Stimulated activated naive CD8-positive, alpha-beta T cell treated with anti-CD3 and anti-CD28 coated beads, Interleukin-15, amount 100 ng/mL, for 72 hours (primary cell): ENCODE measurements around the gene SPRYD4.

Experiments
- ATAC-seq: fragments of 150-1000 bp; cut with Tn5 transposase; 2 replicates; pipeline ENCODE4 v1.10.0; 2021; ENCODE audit warnings: mild to moderate bottlenecking, moderate library complexity
- DNase-seq, 2 donors: peaks; one replicate each; pipeline ENCODE4 v3.0.0; 2021 to 2022
- H3K27ac Mint-ChIP-seq, 2 donors: one replicate each; pipeline ENCODE4 v1.8.0; 2022; ENCODE audit warnings: mild to moderate bottlenecking in 2 of 2, mixed read lengths in 2 of 2, moderate library complexity in 2 of 2
- H3K27me3 Mint-ChIP-seq: one replicate; pipeline ENCODE4 v1.8.0; 2022; ENCODE audit warnings: mixed read lengths
- H3K4me1 Mint-ChIP-seq: one replicate; pipeline ENCODE4 v1.8.0; 2022; ENCODE audit warnings: mild to moderate bottlenecking, mixed read lengths
- H3K4me3 Mint-ChIP-seq, 2 donors: one replicate each; pipeline ENCODE4 v1.8.0; 2022; ENCODE audit warnings: mild to moderate bottlenecking in 2 of 2, mixed read lengths in 2 of 2, moderate library complexity in 1 of 2
- H3K9me3 Mint-ChIP-seq, 2 donors: one replicate each; pipeline ENCODE4 v1.8.0; 2022; ENCODE audit warnings: mixed read lengths in 2 of 2

Gene SPRYD4

GRCh38 chr12:56461235-56462159 lies 6.9 kb upstream of the SPRYD4 start:
- no peak overlapping the region for H3K4me3 Mint-ChIP-seq
- H3K27me3 Mint-ChIP-seq: no peaks in the 10 kb centered on the region
- no peak for DNase-seq
- H3K9me3 Mint-ChIP-seq: no peaks in the 10 kb centered on the region
- no peak overlapping the region for H3K27ac Mint-ChIP-seq
- peaks cover 10% of the 10 kb centered on the region for H3K4me1 Mint-ChIP-seq
- ATAC-seq: no peak

DNA sequence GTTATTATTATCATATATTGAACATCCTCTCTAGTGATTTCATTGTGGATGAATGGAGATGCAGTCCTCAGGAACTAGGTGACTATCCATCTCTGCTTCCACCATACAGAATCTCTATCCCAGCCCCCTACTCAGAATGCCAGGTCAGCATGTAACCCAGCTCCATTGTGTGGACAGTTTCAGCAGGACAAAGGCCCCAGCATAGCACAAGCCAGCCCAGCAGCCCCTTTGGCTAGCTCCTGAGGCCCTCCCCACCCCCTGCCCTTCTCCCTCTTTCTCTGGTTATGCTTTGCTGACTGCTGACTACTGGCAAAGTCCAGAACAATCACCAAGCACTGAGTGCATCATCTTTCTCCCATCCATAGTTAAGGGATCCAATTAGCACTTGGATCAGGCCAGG lies 5.8 kb upstream of the SPRYD4 start:
- Mint-ChIP-seq H3K4me1 (peaks cover 10% of the 10 kb centered on the region), H3K27ac (no peak overlapping the region), H3K9me3 (no peaks in the 10 kb centered on the region), H3K4me3 (no peak overlapping the region), H3K27me3 (no peaks in the 10 kb centered on the region)
- DNase-seq (no peak), ATAC-seq (no peak)

- no peak for ATAC-seq
- DNase-seq: no peak
- peak overlapping the region; percentile 98 to 99 for H3K27ac Mint-ChIP-seq
- H3K9me3 Mint-ChIP-seq: no peaks in the 10 kb centered on the region
- H3K4me3 Mint-ChIP-seq: peak overlapping the region; percentile 90 to 95
- peaks cover 36% of the 10 kb centered on the region for H3K4me1 Mint-ChIP-seq
- H3K27me3 Mint-ChIP-seq: no peaks in the 10 kb centered on the region
Measured at GRCh38 chr12:56469007-56469930, 891 bp downstream of the SPRYD4 start.

- H3K27me3 Mint-ChIP-seq: no peaks in the 10 kb centered on the region
- ATAC-seq: no peak
- DNase-seq: no peak
- H3K9me3 Mint-ChIP-seq: no peaks in the 10 kb centered on the region
- H3K4me3 Mint-ChIP-seq: no peak overlapping the region
- no peak overlapping the region for H3K27ac Mint-ChIP-seq
- peaks cover 36% of the 10 kb centered on the region for H3K4me1 Mint-ChIP-seq
Measured at GRCh38 chr12:56474389-56474788, 6.0 kb downstream of the SPRYD4 start.

DNA sequence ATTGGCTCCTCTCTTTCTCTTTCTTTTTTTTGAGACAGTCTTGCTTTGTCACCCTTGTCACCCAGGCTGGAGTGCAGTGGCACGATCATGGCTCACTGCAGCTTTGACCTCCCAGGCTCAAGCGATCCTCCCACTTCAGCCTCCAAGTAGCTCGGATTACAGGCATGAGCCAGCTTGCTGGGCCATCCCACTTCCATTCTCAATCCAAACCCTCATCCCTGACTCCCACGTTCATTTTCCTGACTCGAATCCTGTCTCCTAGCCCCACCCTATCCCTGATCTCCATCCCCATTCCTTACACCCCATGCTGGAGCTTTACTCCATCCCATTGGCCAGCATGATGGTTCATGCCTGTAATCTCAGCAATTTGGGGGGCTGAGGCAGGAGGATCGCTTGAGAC lies 7.8 kb downstream of the SPRYD4 start:
- Mint-ChIP-seq H3K4me3 (no peak overlapping the region), H3K27ac (peak overlapping the region; percentile 30 to 43), H3K4me1 (peaks cover 32% of the 10 kb centered on the region), H3K9me3 (no peaks in the 10 kb centered on the region), H3K27me3 (no peaks in the 10 kb centered on the region)
- ATAC-seq (no peak), DNase-seq (no peak)

GRCh38 chr12:56476972-56477432 lies 8.6 kb downstream of the SPRYD4 start:
- ATAC-seq (no peak), DNase-seq (no peak)
- H3K4me3 Mint-ChIP-seq: no peak overlapping the region
- H3K27ac Mint-ChIP-seq: peak overlapping the region in 1 of 2 donors; percentile 86
- no peaks in the 10 kb centered on the region for H3K27me3 Mint-ChIP-seq
- H3K9me3 Mint-ChIP-seq: no peaks in the 10 kb centered on the region
- peaks cover 24% of the 10 kb centered on the region for H3K4me1 Mint-ChIP-seq

- H3K4me1 Mint-ChIP-seq: peaks cover 24% of the 10 kb centered on the region
Measured at GRCh38 chr12:56477521-56478225, 9.3 kb downstream of the SPRYD4 start.

GRCh38 chr12:56479625-56480024 lies 11.2 kb downstream of the SPRYD4 start:
- Mint-ChIP-seq H3K4me3 (no peak overlapping the region), H3K4me1 (peaks cover 24% of the 10 kb centered on the region), H3K27ac (no peak overlapping the region), H3K27me3 (no peaks in the 10 kb centered on the region), H3K9me3 (no peaks in the 10 kb centered on the region)
- no peak for ATAC-seq
- no peak for DNase-seq

More at GRCh38 chr12:56477521-56478225, 9.3 kb downstream of the SPRYD4 start:
- no peaks in the 10 kb centered on the region for H3K9me3 Mint-ChIP-seq
- H3K4me3 Mint-ChIP-seq: no peak overlapping the region
- ATAC-seq (peak; percentile 33), DNase-seq (no peak)
- H3K27me3 Mint-ChIP-seq: no peaks in the 10 kb centered on the region
- peak overlapping the region; percentile 83 to 86 for H3K27ac Mint-ChIP-seq

GRCh38 chr12:56484566-56484965 lies 16.2 kb downstream of the SPRYD4 start:
- Mint-ChIP-seq H3K4me1 (peaks cover 39% of the 10 kb centered on the region), H3K9me3 (peaks cover 6 to 7% of the 10 kb centered on the region in 2 donors), H3K27me3 (peaks cover 26% of the 10 kb centered on the region), H3K27ac (no peak overlapping the region), H3K4me3 (no peak overlapping the region)
- ATAC-seq (no peak), DNase-seq (no peak)

DNA sequence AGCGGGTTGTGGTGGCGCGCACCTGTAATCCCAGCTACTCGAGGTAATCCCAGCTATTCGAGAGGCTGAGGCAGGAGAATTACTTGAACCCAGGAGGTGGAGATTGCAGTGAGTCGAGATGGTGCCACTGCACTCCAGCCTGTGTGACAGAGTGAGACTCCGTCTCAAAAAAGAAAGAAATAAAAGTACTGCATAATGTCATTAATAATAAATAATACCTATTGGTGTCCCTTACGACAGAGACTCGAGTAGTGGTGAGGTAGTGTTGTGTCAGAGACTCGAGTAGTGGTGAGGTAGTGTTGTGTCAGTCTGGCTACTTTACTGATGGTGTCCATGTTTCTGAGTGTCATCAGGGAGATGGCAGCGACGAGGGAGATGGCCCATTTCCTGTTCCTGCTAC lies 18.3 kb downstream of the SPRYD4 start:
- Mint-ChIP-seq H3K4me1 (peaks cover 24% of the 10 kb centered on the region), H3K4me3 (peak overlapping the region in 1 of 2 donors; percentile 96), H3K27me3 (peaks cover 48% of the 10 kb centered on the region), H3K27ac (no peak overlapping the region), H3K9me3 (peaks cover 6 to 7% of the 10 kb centered on the region in 2 donors)
- no peak for DNase-seq
- no peak for ATAC-seq

DNA sequence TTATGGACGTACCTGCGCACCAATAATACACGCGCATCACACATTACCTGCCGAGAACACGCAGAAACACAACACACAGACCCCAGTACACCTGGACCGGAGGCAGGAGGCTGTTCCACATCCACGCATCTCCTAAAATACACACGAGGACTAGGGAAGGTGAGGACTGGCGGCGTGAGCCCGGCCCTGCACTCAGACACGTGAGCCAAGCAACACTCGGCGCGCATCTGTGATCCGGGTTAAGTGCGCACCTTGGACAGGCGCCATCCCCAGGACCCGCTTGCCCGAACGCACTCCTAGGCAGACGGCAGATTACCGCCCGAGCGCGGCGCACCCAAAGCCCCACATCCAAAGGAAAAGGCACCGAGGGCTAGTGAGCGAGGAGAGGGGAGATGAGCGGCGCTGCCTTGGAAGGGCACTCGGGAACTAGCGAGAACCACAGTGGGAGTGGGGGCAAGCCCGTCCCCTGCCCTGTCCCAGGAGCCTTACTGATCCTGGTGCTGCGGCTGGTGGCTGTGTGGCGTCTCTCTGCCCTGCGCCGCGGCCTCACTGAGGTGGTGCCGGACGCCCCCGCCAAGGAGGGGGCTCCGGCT lies 19.2 kb downstream of the SPRYD4 start:
- Mint-ChIP-seq H3K27ac (peak overlapping the region in 1 of 2 donors; percentile 67), H3K9me3 (peaks cover 6 to 7% of the 10 kb centered on the region in 2 donors), H3K27me3 (peaks cover 51% of the 10 kb centered on the region), H3K4me1 (peaks cover 24% of the 10 kb centered on the region), H3K4me3 (peak overlapping the region; percentile 87 to 96)
- ATAC-seq (peak; percentile 64), DNase-seq (peak; percentile 34 to 49)

DNA sequence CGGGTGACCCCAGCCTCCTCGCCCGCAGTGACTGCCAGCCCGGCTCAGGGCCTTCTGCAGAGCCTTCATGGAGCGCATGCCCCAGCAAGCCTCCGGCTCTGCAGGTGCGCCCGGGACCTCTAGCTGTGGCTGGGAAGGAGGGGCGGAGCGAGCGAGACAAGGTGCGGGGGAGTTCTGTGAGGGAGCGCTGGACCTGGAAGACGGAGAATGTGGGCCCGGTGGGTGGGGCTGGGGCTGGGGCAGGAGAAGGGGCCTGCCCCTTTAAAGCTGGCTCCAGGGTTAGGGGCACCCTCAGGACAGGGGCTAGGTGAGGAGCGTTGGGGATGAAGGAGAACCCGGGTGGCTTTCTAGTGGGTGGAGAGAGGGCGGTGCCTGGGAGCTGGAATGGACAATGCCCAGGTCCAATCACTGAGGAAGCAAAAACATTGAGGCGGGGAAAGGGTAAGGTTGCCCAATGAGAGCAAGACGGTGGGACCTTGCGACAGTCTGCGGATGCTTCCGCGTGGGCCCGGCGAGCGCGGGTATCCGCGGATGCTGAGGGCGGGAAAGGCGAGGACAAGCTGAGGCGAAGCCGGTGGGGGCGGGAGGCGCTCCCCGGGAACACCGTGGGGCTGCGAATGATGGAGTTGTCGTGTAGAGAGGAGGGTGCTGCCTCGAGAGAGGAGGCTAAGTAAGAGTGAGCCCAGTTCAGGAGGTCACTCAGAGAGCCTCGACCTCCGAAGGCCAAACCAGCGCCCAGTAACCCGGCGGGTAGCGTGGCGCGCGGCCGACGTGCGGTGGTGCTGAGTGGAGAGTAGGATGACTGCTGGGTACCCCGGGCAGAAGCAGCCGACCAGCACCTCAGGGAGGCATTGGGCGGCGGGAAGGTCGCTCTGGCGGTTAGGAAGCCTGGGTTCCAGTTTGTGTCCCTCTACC lies 19.9 kb downstream of the SPRYD4 start, which contains the start of gene GLS2:
GLS2 (minus strand) TSS at position 121 of the 915 bp plus-strand sequence; CDS start at position 78, 43 bp downstream.
- Mint-ChIP-seq H3K4me3 (peak within 1 kb of the TSS; percentile 87 to 96), H3K27ac (peak within 1 kb of the TSS; percentile 82 to 90), H3K4me1 (peaks cover 24% of the 10 kb centered on the region), H3K27me3 (peaks cover 51% of the 10 kb centered on the region), H3K9me3 (peaks cover 6 to 7% of the 10 kb centered on the region in 2 donors)
- peak; percentile 96 for ATAC-seq
- DNase-seq: peak; percentile 59 to 75

- H3K4me1 Mint-ChIP-seq: peaks cover 24% of the 10 kb centered on the region
- DNase-seq: no peak
- peaks cover 51% of the 10 kb centered on the region for H3K27me3 Mint-ChIP-seq
- H3K9me3 Mint-ChIP-seq: peaks cover 6 to 7% of the 10 kb centered on the region in 2 donors
- no peak overlapping the region for H3K27ac Mint-ChIP-seq
- ATAC-seq: no peak
- H3K4me3 Mint-ChIP-seq: no peak overlapping the region
Measured at GRCh38 chr12:56490360-56490759, 22.0 kb downstream of the SPRYD4 start.
